Lower lobe of right lung (tissue), 2 donors: ENCODE measurements around the gene USP22. TPM values are rescaled to one million over a fixed set of nuclear protein-coding genes. Genes with fewer than 3 reads are reported as not detected.
A peak's percentile ranks its signal among the peaks of the same experiment; 100 is the strongest.
"Not testable (repeated sequence)": the region's sequence is repeated elsewhere in the genome, so short reads cannot be mapped to it uniquely, and the experiment has no call there.

ENCODE experiments used
- ATAC-seq, 2 donors: fragments of 200-7000 bp; cut with Tn5 transposase; one replicate each; pipeline ENCODE4 v1.9.1; 2020 to 2022; ENCODE audit warnings: mild to moderate bottlenecking in 2 of 2, moderate library complexity in 2 of 2
- DNase-seq: peaks from one replicate; pipeline ENCODE4 v3.0.0-alpha.2; 2020
- H3K27ac ChIP-seq: fragments of 200-600 bp; one replicate; pipeline ENCODE4 v1.8.0; 2022
- H3K27me3 ChIP-seq: fragments of 200-600 bp; one replicate; pipeline ENCODE4 v1.8.0; 2022; ENCODE audit warnings: low read depth
- H3K36me3 ChIP-seq: fragments of 200-600 bp; one replicate; pipeline ENCODE4 v1.8.0; 2022; ENCODE audit warnings: mild to moderate bottlenecking
- H3K4me1 ChIP-seq: fragments of 200-600 bp; one replicate; pipeline ENCODE4 v1.8.0; 2022
- H3K4me3 ChIP-seq: fragments of 200-600 bp; one replicate; pipeline ENCODE4 v1.8.0; 2022; ENCODE audit warnings: mild to moderate bottlenecking
- H3K9me3 ChIP-seq: fragments of 200-600 bp; one replicate; pipeline ENCODE4 v1.8.0; 2022
- CTCF ChIP-seq: fragments of 200-600 bp; IDR thresholded peaks from one replicate; pipeline ENCODE4 v1.8.0; 2022; ENCODE audit warnings: antibody characterized with exemption, mild to moderate bottlenecking
- intact Hi-C: fragments of 100-400 bp; cut with DNase I; formaldehyde crosslinking; loops from one replicate; pipeline ENCODE4 v1.11.0; 2022
- long read RNA-seq: library from polyadenylated mRNA; unstranded; transcript quantifications from one replicate; pipeline ENCODE4 v2.0.0, GENCODE V29; 2021
- total RNA-seq: library from RNA; stranded (reverse); fragmentation: NEBNext Ultra II Directional; extraction: Animal tissue kit (Norgen Biotek cat#: 25700); gene quantifications from one replicate; pipeline ENCODE4 v1.2.1, GENCODE V29; 2021
- donor health status: DM: no; HTN: yes; CAD: no; lungs with severe emphysema.

Gene USP22
- 154 TPM for total RNA-seq
- long read RNA-seq, full-length matches to known transcripts = 23 of 79 reads
- long read RNA-seq, partial matches to known transcripts = 15 of 79 reads
- long read RNA-seq, other reads (novel, unspliced or antisense) = 41 of 79 reads

GRCh38 chr17:21042458-21043295 is at the start of gene USP22:
TSS of gene USP22 (minus strand) at chr17:21043011. CDS start at chr17:21042835, 176 bp downstream.
- TF ChIP-seq CTCF = no peak
- Histone ChIP-seq H3K36me3 (peaks cover 8% of the 10 kb centered on the region), H3K4me1 (peaks cover 39% of the 10 kb centered on the region), H3K4me3 (peak within 1 kb of the TSS; percentile 93), H3K27ac (peak within 1 kb of the TSS; percentile 100), H3K27me3 (no peaks in the 10 kb centered on the region), H3K9me3 (no peaks in the 10 kb centered on the region)
- DNase-seq (peak; percentile 66), ATAC-seq (peak; percentile 85 to 92)
- intact Hi-C loops = no loop called here

DNA sequence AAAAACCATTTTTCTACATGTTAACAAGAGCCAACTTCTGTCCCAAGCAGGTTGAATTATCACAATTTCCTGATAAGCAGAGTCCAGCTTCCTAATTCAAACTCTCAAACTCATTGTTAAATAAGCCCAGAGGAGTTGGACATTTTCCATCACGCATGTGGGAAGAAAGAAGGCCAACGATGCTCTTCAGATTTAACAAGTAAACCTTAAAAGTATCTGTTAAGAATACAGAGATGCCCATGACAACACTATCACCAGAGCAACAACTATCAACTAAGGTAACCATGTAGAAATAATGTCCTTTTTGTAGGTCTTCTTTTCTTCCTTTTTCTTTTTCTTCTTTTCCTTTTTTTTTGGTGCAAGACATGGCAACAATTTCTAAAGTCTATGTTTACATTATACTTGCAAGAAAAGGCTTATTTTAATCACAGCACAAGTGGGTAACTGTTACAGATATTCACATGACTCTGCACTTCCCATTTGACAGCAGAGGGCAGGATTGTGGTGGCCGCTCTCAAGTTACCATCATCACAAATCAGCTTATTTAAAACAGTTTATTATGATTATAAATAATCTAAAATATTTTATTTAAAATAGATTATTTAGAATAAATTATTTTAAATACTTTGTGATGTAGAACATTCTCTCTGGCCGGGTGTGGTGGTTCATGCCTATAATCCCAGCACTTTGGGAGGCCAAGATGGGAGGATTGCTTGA is 48.2 kb upstream of the USP22 start:
- H3K4me3 ChIP-seq = no peak overlapping the region
- H3K27ac ChIP-seq = no peak overlapping the region
- no peaks in the 10 kb centered on the region for H3K4me1 ChIP-seq
- H3K36me3 ChIP-seq = no peaks in the 10 kb centered on the region
- H3K27me3 ChIP-seq = no peaks in the 10 kb centered on the region
- H3K9me3 ChIP-seq = no peaks in the 10 kb centered on the region
- intact Hi-C loops = no loop called here
- ATAC-seq (no peak), DNase-seq (no peak)
- no peak for TF ChIP-seq CTCF

- ATAC-seq = no peak
- H3K4me3 ChIP-seq = no peak overlapping the region
- H3K27ac ChIP-seq = no peak overlapping the region
- no peaks in the 10 kb centered on the region for H3K27me3 ChIP-seq
- no peaks in the 10 kb centered on the region for H3K36me3 ChIP-seq
- no peak for TF ChIP-seq CTCF
- H3K4me1 ChIP-seq = no peaks in the 10 kb centered on the region
- H3K9me3 ChIP-seq = no peaks in the 10 kb centered on the region
- DNase-seq = no peak
- intact Hi-C loops = no loop called here
Observed at GRCh38 chr17:21089933-21090901, 47.4 kb upstream of the USP22 start.

DNA sequence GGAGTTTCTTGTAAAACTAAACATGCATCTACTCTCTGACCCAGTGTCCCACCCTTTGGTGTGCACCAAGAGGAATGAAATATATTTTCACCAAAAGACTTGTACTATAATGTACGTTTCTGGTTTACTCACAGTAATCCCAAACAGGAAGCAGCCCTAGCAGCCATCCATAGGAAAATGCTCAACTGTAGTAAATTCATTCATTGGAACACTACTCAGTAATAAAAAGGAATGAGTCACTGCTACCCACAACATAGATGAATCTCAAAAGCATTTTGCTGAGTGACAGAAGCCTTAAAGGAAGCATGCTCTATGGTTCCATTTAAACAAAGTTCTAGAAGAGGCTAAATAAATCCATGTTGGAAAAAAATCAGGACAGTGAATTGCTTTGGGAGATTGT is 46.3 kb upstream of the USP22 start:
- no peak overlapping the region for H3K27ac ChIP-seq
- TF ChIP-seq CTCF = no peak
- no peak overlapping the region for H3K4me3 ChIP-seq
- intact Hi-C loops = no loop called here
- H3K36me3 ChIP-seq = no peaks in the 10 kb centered on the region
- DNase-seq = no peak
- no peak for ATAC-seq
- H3K27me3 ChIP-seq = no peaks in the 10 kb centered on the region
- H3K9me3 ChIP-seq = no peaks in the 10 kb centered on the region
- no peaks in the 10 kb centered on the region for H3K4me1 ChIP-seq

- H3K9me3 ChIP-seq = no peaks in the 10 kb centered on the region
- H3K27ac ChIP-seq = no peak overlapping the region
- no peak overlapping the region for H3K4me3 ChIP-seq
- H3K4me1 ChIP-seq = no peaks in the 10 kb centered on the region
- intact Hi-C loops = no loop called here
- no peaks in the 10 kb centered on the region for H3K36me3 ChIP-seq
- no peak for TF ChIP-seq CTCF
- ATAC-seq = no peak
- DNase-seq = no peak
- H3K27me3 ChIP-seq = no peaks in the 10 kb centered on the region
Observed at GRCh38 chr17:21085707-21086106, 42.9 kb upstream of the USP22 start.

- H3K27ac ChIP-seq, H3K4me1 ChIP-seq, ATAC-seq, DNase-seq, H3K27me3 ChIP-seq, H3K4me3 ChIP-seq, H3K9me3 ChIP-seq, intact Hi-C loops, H3K36me3 ChIP-seq: not testable (repeated sequence)
Observed at GRCh38 chr17:21085280-21085679, 42.5 kb upstream of the USP22 start.
